Iris pigment epithelial cell (primary cell): ENCODE results near the gene FGD1.

Experiments used
- DNase-seq: peaks from one replicate; pipeline ENCODE4 v3.0.0-alpha.2; 2011; ENCODE audit warnings: low read depth

FGD1 gene

DNA sequence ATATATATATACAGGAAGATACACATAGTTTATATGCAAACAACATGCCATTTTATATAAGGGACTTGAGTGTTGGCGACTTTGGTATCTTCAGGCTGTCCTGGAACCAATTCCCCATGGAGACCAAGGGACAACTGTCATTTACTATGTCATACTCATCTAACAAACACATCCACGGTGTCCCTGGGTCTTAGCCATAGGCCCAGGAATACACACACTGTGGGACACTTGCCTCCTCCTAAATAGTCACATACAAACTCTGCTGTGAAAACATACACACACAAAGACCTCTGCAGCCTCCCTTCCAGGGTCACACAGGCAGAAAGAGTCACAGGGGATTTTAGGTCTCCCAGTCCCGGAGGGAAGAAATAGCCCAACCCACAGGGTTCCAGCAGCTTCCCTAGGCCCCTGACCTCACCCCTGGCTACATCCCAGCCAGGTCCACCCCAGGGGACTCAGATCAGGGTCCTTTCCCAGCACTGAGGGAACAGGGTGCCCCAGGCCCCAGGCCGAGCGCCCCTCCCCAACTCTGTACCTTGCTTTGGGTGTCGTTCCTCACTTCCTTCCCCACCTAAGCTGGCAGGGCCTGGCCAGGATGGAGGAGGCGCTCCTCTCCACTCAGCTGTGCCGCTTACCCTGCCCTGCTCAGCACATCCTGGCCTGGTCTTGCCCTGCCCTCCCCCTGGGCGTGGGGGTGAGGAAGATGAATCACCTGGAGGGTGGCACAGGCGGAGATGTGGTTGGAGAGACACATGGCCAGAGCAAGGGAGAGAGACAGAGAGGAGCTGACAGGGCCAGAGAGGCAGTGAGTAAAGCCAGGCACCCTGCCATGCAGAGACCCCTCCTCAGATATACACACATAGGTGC, 21.8 kb downstream of the FGD1 start:
- DNase-seq: no peak

DNA sequence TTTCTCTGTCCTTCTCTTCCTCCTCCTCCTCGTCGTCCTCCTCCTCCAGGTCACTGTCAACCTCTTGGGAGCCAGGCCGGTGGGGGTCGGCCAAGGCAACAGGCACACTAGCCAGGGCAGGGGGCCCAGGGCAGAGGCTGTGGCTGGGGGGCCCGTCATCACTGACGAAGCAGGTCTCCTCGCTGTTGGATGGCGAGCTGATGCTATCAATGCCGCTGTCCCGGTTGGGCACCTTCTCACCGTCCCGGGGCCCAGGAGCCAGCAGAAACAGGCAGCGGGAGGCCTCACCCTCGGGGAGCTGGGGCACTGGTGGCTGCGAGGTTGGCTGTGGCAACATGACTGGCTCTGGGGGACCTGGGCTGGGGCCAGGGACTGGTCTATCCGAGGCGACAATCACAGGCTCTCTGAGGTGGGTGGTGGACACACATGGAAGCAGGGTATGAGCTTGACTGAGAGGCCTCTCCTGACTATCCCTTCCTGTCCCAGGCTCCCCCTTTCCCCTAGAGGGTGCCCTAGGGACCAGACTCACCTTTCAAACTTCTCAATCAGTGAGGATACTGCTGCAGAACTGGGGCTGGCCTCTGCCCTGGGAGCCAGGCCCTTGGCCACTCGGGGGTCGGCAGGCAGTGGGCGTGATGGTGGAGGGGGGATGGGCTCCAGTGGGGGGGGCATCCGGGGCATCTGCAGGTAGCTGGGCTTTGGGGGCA, 25.8 kb downstream of the FGD1 start:
- DNase-seq: no peak

- DNase-seq: peak; percentile 7
Observed at GRCh38 chrX:54452920-54453319, 43.1 kb downstream of the FGD1 start.

- no peak for DNase-seq
Observed at GRCh38 chrX:54449929-54450328, 46.1 kb downstream of the FGD1 start.

- DNase-seq: peak; percentile 16
Observed at GRCh38 chrX:54447461-54447860, 48.6 kb downstream of the FGD1 start.

- DNase-seq: no peak
Observed at GRCh38 chrX:54446084-54446483, 50.0 kb downstream of the FGD1 start.

GRCh38 chrX:54444752-54445151, 51.3 kb downstream of the FGD1 start:
- no peak for DNase-seq

- DNase-seq: no peak
Observed at GRCh38 chrX:54442790-54443189, 53.2 kb downstream of the FGD1 start.

DNA sequence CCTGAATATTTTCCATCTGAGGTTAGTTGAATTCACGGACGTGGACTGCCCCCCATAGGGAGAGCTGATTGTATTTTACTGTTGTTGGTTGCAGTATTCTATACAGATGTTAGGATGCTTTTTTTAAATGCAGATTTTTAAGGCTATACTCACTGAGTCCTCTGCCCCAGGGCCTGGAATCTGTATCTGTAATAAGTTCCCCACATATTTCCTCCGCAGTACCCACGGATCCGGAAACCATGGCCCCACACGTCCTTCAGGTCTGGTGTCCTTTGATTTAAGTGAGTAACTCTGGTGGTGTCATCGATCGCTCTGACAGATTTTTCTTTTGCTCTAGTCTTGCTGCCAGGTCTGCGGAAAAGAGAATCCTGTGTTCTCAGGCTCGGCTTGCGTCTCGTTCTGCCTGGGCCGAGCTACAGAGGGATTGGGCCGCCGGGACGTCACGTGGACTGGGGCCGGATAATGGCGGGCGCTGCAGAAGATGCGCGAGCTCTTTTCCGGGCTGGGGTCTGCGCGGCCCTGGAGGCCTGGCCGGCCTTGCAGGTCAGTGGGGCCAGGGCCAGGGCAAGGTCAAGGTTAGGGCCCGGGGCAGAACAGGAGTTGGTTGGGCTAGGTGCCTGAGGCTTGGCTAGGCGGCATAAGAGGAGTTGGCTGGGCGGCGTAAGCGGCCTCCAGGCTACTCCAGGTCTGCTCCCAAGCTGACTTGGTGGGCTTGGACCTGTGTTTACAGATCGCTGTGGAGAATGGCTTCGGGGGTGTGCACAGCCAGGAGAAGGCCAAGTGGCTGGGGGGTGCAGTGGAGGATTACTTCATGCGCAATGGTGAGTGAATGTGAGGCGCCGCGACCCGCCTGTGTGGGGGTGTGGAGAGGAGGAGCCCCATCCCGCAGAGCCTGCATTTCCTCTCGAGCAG, 55.8 kb downstream of the FGD1 start, which contains the start of gene TSR2:
TSS of gene TSR2 (plus strand) at position 445 of the 912 bp plus-strand sequence. CDS start at position 463, 18 bp downstream.
- peak; percentile 87 for DNase-seq

- DNase-seq: no peak
Observed at GRCh38 chrX:54435121-54435520, 60.9 kb downstream of the FGD1 start.

DNA sequence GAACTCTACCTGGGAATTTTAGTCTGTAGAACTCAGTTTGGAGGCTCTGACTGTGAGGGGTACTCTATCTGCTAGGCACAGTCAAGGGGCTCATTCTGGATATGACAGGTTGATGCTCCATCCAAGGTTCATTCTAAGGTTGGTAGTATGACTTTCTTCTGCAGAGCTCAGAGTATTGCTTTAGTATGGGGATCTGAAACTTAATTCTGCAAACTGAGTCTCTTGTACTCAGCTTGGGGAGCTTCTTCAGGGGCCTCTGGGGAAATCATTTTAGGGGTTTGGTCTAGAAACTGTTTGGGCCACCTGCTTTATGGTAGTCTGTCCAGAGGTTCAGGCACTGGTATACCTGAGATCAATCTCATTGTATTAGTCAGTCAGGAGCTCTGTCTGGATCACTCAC, 65.5 kb downstream of the FGD1 start:
- DNase-seq: no peak

GRCh38 chrX:54427837-54428424, 68.1 kb downstream of the FGD1 start:
- DNase-seq: no peak

- peak; percentile 9 for DNase-seq
Observed at GRCh38 chrX:54423161-54423888, 72.7 kb downstream of the FGD1 start.

DNA sequence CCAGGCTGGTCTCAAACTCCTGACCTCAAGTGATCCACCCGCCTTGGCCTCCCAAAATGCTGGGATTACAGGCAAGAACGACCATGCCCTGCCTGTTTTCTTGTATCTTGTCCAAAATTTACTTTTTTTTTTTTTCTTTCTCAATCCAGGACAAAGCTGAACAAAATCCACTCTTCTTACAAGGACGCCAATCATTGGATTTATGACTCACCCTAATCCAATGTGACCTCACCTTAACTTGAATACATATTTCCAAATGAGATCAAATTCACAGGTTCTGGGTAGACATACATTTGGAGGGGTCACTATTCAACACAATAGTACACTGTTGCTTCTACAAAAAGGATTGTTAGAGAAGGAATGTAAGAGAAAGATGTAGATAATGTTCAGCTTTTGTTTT, 73.9 kb downstream of the FGD1 start:
- DNase-seq: no peak

DNA sequence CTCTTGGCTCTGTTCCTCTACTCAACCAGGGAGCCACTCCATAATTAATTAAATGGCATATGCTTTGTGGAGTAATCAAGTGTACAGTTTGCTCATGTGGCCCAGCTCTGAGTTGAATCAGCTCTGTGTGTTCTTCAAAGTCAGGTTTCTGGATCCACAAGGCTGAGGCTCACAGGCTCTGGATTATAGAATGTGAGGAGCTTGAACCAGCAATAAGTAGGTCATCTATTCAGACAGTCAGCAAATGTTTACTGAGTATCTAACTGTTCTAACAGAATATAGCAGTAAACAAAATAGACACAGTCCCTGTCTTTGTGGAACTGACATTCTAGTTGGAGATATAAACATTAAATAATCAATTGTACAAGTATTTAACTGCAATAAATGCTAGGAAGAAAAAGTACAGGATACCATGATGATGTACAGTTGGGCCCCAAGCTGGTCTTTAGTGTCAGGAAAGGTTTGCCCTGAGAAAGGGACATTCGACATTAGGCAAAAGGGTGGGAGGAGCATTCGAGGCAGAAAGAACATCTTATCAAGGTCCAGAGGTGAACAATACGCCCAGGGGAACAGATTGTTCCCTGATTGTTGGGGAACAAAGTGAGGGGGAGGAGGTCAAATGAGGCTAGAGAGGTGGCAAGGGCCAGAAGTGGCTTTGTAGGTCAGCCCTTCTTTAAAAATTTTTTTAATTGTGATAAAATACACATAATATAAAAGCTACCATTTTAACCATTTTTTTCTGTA, 76.3 kb downstream of the FGD1 start:
- no peak for DNase-seq

- DNase-seq: no peak
Observed at GRCh38 chrX:54416965-54417364, 79.1 kb downstream of the FGD1 start.

- DNase-seq: peak; percentile 55
Observed at GRCh38 chrX:54415534-54416350, 80.3 kb downstream of the FGD1 start.

- DNase-seq: peak; percentile 4
Observed at GRCh38 chrX:54413753-54414152, 82.3 kb downstream of the FGD1 start.

DNA sequence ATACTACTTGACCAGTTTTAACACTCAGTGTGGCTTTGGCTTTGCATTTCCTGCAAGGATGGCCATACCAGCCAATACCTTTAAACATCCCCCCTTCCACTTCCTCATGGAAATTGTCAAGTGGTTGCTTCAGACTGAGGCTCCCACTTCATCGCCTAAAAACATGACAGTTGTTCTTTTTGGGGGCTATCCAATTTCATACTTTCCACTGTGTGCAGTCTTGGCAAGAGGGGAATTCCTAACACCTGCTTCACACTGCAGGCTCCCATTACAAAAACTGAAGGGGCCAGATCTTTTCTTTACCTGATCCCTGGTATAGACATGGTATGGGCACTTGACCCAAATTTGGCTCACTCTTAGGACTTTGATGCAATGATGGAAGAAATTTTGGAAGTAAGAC, 84.3 kb downstream of the FGD1 start:
- no peak for DNase-seq

DNA sequence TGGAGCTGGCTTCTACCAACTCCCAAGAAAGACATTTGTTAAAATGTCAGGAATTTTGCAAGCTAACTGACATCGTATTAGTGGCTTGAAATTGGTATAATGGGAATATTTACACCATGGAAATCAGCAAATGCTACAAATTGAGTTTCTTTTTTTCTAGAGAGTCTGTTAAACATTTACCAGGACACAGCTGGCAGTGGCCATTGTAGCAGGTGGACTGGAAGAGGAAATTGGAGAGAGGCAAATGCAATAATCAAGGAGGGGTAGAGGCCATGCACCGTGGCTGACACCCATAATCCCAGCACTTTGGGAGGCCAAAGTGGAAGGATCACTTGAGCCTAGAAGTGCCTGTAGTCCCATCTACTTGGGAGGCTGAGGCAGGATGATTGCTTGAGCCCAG, 88.8 kb downstream of the FGD1 start:
- no peak for DNase-seq
